H9 (cell line): ENCODE data around the gene ALOX15B. TPM values are rescaled to one million over a fixed set of nuclear protein-coding genes. Genes with fewer than 3 reads are reported as not detected.

ENCODE experiments used
- DNase-seq: peaks from one replicate; pipeline ENCODE4 v3.0.0-alpha.2; 2017
- H2AFZ ChIP-seq: one replicate; pipeline ENCODE4 v1.6.1; 2013; ENCODE audit warnings: mild to moderate bottlenecking, low read length, control low read depth, moderate library complexity
- H2AK5ac ChIP-seq: 2 replicates; pipeline ENCODE4 v1.6.1; 2013; ENCODE audit warnings: low read length, control low read depth, mixed read lengths; ENCODE audit not compliant: insufficient read length
- H2BK120ac ChIP-seq: one replicate; pipeline ENCODE4 v1.6.1; 2013; ENCODE audit warnings: low read depth, mild to moderate bottlenecking, low read length, control low read depth, inconsistent platforms; ENCODE audit not compliant: poor library complexity, severe bottlenecking
- H2BK12ac ChIP-seq: 2 replicates; pipeline ENCODE4 v1.6.1; 2013; ENCODE audit warnings: low read length, control low read depth, mixed read lengths, low read depth; ENCODE audit not compliant: insufficient read length
- H2BK15ac ChIP-seq: 2 replicates; pipeline ENCODE4 v1.6.1; 2013; ENCODE audit warnings: low read depth, low read length, control low read depth
- H2BK20ac ChIP-seq: one replicate; pipeline ENCODE4 v1.6.1; 2013; ENCODE audit warnings: low read depth, mild to moderate bottlenecking, low read length, control low read depth, inconsistent platforms; ENCODE audit not compliant: poor library complexity, severe bottlenecking
- H2BK5ac ChIP-seq: 2 replicates; pipeline ENCODE4 v1.6.1; 2013; ENCODE audit warnings: low read length, control low read depth, mixed read lengths; ENCODE audit not compliant: insufficient read length
- H3K14ac ChIP-seq: 2 replicates; pipeline ENCODE4 v1.6.1; 2013; ENCODE audit warnings: low read length, control low read depth; ENCODE audit not compliant: insufficient read depth
- H3K18ac ChIP-seq: 2 replicates; pipeline ENCODE4 v1.6.1; 2013; ENCODE audit warnings: low read depth, mild to moderate bottlenecking, mixed read lengths, low read length, control low read depth; ENCODE audit not compliant: insufficient read length
- H3K23ac ChIP-seq: 2 replicates; pipeline ENCODE4 v1.6.1; 2013; ENCODE audit warnings: low read length, control low read depth, mixed read lengths, low read depth; ENCODE audit not compliant: insufficient read length
- H3K23me2 ChIP-seq: 2 replicates; pipeline ENCODE4 v1.6.1; 2013; ENCODE audit warnings: low read depth, mild to moderate bottlenecking, mixed read lengths, low read length, control low read depth; ENCODE audit not compliant: insufficient read length, poor library complexity, severe bottlenecking
- H3K27ac ChIP-seq: 2 replicates; pipeline ENCODE4 v1.5.1; 2013; ENCODE audit warnings: low read length, control low read depth, mixed read lengths, low read depth; ENCODE audit not compliant: insufficient read length
- H3K27me3 ChIP-seq: 2 replicates; pipeline ENCODE4 v1.6.1; 2013; ENCODE audit warnings: low read length, control low read depth, inconsistent platforms; ENCODE audit not compliant: insufficient read depth
- H3K4ac ChIP-seq: 2 replicates; pipeline ENCODE4 v1.6.1; 2013; ENCODE audit warnings: low read depth, mild to moderate bottlenecking, control low read depth, inconsistent platforms, low read length, moderate library complexity
- H3K4me1 ChIP-seq: 2 replicates; pipeline ENCODE4 v1.6.1; 2013; ENCODE audit warnings: low read length, control low read depth, inconsistent platforms; ENCODE audit not compliant: insufficient read depth
- H3K4me2 ChIP-seq: 2 replicates; pipeline ENCODE4 v1.6.1; 2013; ENCODE audit warnings: low read length, control low read depth, mixed read lengths; ENCODE audit not compliant: insufficient read length, insufficient read depth
- H3K56ac ChIP-seq: 2 replicates; pipeline ENCODE4 v1.6.1; 2013; ENCODE audit warnings: low read depth, mild to moderate bottlenecking, mixed read lengths, low read length, control low read depth; ENCODE audit not compliant: insufficient read length
- H3K79me1 ChIP-seq: 2 replicates; pipeline ENCODE4 v1.6.1; 2013; ENCODE audit warnings: low read depth, mild to moderate bottlenecking, moderate library complexity, low read length, control low read depth, inconsistent platforms; ENCODE audit not compliant: insufficient read depth, poor library complexity, severe bottlenecking
- H3K79me2 ChIP-seq: 2 replicates; pipeline ENCODE4 v1.6.1; 2013; ENCODE audit warnings: low read length, control low read depth, inconsistent platforms; ENCODE audit not compliant: insufficient read depth
- H3K9ac ChIP-seq: 2 replicates; pipeline ENCODE4 v1.6.1; 2013; ENCODE audit warnings: low read length, control low read depth, mixed read lengths; ENCODE audit not compliant: insufficient read length; ENCODE audit errors: extremely low read depth
- H3K9me3 ChIP-seq: one replicate; pipeline ENCODE4 v1.6.1; 2013; ENCODE audit warnings: low read depth, low read length, inconsistent platforms; ENCODE audit not compliant: control insufficient read depth
- H3T11ph ChIP-seq: one replicate; pipeline ENCODE4 v1.6.1; 2013; ENCODE audit warnings: mild to moderate bottlenecking, low read length, control low read depth, inconsistent platforms
- H4K20me1 ChIP-seq: one replicate; pipeline ENCODE4 v1.6.1; 2013; ENCODE audit not compliant: control insufficient read depth, insufficient read length, insufficient read depth
- H4K5ac ChIP-seq: 2 replicates; pipeline ENCODE4 v1.6.1; 2013; ENCODE audit warnings: low read depth, mild to moderate bottlenecking, mixed read lengths, low read length, control low read depth; ENCODE audit not compliant: insufficient read length
- H4K8ac ChIP-seq: replicated peaks from 2 replicates; pipeline ENCODE4 v1.6.1; 2013; ENCODE audit warnings: low read length, control low read depth, mixed read lengths, low read depth; ENCODE audit not compliant: insufficient read length
- H4K91ac ChIP-seq: 2 replicates; pipeline ENCODE4 v1.6.1; 2013; ENCODE audit warnings: low read depth, mild to moderate bottlenecking, moderate library complexity, mixed read lengths, low read length, control low read depth; ENCODE audit not compliant: insufficient read length
- H3K27ac Mint-ChIP-seq, 3 experiments: 2 replicates in 2 of 3; 3 replicates in 1 of 3; pipeline ENCODE4 v1.8.0; 2020 to 2021; ENCODE audit warnings: mixed read lengths in 3 of 3, mild to moderate bottlenecking in 1 of 3, moderate library complexity in 1 of 3
- H3K27me3 Mint-ChIP-seq: 2 replicates; pipeline ENCODE4 v1.8.0; 2021; ENCODE audit warnings: low read depth, mild to moderate bottlenecking, moderate library complexity, mixed read lengths
- H3K36me3 Mint-ChIP-seq, 3 experiments: 2 replicates in 2 of 3; 3 replicates in 1 of 3; pipeline ENCODE4 v1.8.0; 2020 to 2021; ENCODE audit warnings: low read depth in 3 of 3, mixed read lengths in 3 of 3; ENCODE audit not compliant: insufficient read depth in 1 of 3
- H3K4me1 Mint-ChIP-seq, 2 experiments: 2 replicates each; pipeline ENCODE4 v1.8.0; 2020; ENCODE audit warnings: mixed read lengths in 2 of 2
- H3K4me3 Mint-ChIP-seq, 2 experiments: 2 replicates in 1 of 2; 3 replicates in 1 of 2; pipeline ENCODE4 v1.8.0; 2020 to 2021; ENCODE audit warnings: mild to moderate bottlenecking in 2 of 2, mixed read lengths in 2 of 2, moderate library complexity in 1 of 2
- H3K9me3 Mint-ChIP-seq, 2 experiments: 2 replicates in 1 of 2; 3 replicates in 1 of 2; pipeline ENCODE4 v1.8.0; 2020; ENCODE audit warnings: mild to moderate bottlenecking in 2 of 2, mixed read lengths in 2 of 2, moderate library complexity in 1 of 2
- WGBS: extraction: QIAGEN DNeasy Blood & Tissue Kit; methylation state at CpG from one replicate; pipeline ENCODE4 v1.1.7; 2013; ENCODE audit warnings: missing lambda C conversion rate, low lambda C conversion rate, mixed read lengths; ENCODE audit not compliant: insufficient read length; ENCODE audit errors: extremely low coverage; 5-methylcytosine and 5-hydroxymethylcytosine counted together
- total RNA-seq: library from RNA; stranded (reverse); gene quantifications from 2 replicates; pipeline ENCODE4 v1.2.1, GENCODE V29; 2021
- TF ChIP-seq, protein P1 (sequence below): fragments of 200-600 bp; sonication (generic); conservative IDR thresholded peaks from 3 replicates; pipeline ENCODE4 v1.8.0; 2021; ENCODE audit warnings: antibody characterized with exemption, mild to moderate bottlenecking

The ALOX15B gene
- total RNA-seq, 1 experiment from 2014 or later = not detected

DNA sequence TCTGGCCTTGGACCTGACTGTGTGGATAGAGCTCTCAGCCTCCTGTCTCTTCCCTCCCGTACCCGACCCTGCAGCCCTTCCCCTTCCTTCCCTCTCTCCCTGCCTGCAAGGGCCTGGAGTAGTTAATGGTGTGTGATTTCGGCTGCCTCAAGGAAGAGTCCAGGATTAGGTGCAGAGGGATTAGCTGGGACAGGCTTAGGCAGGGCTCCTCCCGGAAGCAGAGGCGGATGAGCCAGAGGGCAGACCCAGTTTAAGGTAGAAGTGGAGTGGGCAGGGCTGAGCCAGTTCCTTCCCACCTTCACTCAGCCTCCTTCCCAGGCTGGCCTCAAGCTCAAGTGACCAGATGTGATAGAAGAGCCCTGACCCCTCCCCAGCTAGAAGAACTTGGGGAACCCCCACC is 19.7 kb upstream of the ALOX15B start:
- Histone ChIP-seq H3K4me2 (no peak overlapping the region), H3K9me3 (no peaks in the 10 kb centered on the region), H3K79me2 (no peaks in the 10 kb centered on the region), H3K27me3 (no peaks in the 10 kb centered on the region; the same call in 1 of the 2 replicates), H2AK5ac (no peak overlapping the region), H3K14ac (no peak overlapping the region), H3T11ph (no peak overlapping the region), H3K23ac (no peak overlapping the region), H2AFZ (no peak overlapping the region), H4K20me1 (no peaks in the 10 kb centered on the region), H3K4ac (no peak overlapping the region), H3K18ac (no peak overlapping the region), H2BK120ac (no peak overlapping the region), H3K9ac (no peak overlapping the region), H2BK20ac (no peak overlapping the region), H3K27ac (no peak overlapping the region), H2BK5ac (no peak overlapping the region), H3K23me2 (peaks cover 11% of the 10 kb centered on the region), H4K8ac (no peak overlapping the region), H3K4me1 (no peaks in the 10 kb centered on the region; the same call in 1 of the 2 replicates), H4K5ac (no peak overlapping the region), H2BK12ac (no peak overlapping the region), H3K56ac (no peak overlapping the region), H3K79me1 (no peaks in the 10 kb centered on the region), H2BK15ac (no peak overlapping the region), H4K91ac (no peak overlapping the region)
- no peak overlapping the region for H3K27ac Mint-ChIP-seq
- TF ChIP-seq, protein P1, sequence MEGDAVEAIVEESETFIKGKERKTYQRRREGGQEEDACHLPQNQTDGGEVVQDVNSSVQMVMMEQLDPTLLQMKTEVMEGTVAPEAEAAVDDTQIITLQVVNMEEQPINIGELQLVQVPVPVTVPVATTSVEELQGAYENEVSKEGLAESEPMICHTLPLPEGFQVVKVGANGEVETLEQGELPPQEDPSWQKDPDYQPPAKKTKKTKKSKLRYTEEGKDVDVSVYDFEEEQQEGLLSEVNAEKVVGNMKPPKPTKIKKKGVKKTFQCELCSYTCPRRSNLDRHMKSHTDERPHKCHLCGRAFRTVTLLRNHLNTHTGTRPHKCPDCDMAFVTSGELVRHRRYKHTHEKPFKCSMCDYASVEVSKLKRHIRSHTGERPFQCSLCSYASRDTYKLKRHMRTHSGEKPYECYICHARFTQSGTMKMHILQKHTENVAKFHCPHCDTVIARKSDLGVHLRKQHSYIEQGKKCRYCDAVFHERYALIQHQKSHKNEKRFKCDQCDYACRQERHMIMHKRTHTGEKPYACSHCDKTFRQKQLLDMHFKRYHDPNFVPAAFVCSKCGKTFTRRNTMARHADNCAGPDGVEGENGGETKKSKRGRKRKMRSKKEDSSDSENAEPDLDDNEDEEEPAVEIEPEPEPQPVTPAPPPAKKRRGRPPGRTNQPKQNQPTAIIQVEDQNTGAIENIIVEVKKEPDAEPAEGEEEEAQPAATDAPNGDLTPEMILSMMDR = no peak
- H3K4me1 Mint-ChIP-seq = peaks cover 12 to 19% of the 10 kb centered on the region in 2 experiments
- peaks cover 0 to 1% (median 0%) of the 10 kb centered on the region in 3 experiments; a peak in 2 of 7 replicates for H3K36me3 Mint-ChIP-seq
- H3K9me3 Mint-ChIP-seq = no peaks in the 10 kb centered on the region; a peak in 1 of 5 replicates
- WGBS = no CpG with 5 or more reads among the region's 5 CpGs
- H3K4me3 Mint-ChIP-seq = no peak overlapping the region
- no peak for DNase-seq
- H3K27me3 Mint-ChIP-seq = peaks cover 21% of the 10 kb centered on the region
